NCI-H1436 treated with DMSO at 0.1 percent for 48 hours (cell line): ENCODE data around the gene SIGLEC7.
"Not testable (repeated sequence)": the region's sequence is repeated elsewhere in the genome, so short reads cannot be mapped to it uniquely, and the experiment has no call there.

Source experiments
- DNase-seq: peaks from one replicate; lab custom pipeline; 2025; lab: John Stamatoyannopoulos, UW

The SIGLEC7 gene

GRCh38 chr19:51139299-51140014 lies 2.6 kb upstream of the SIGLEC7 start:
- no peak for DNase-seq

GRCh38 chr19:51140441-51140840 lies 1.7 kb upstream of the SIGLEC7 start:
- DNase-seq, result no peak

DNA sequence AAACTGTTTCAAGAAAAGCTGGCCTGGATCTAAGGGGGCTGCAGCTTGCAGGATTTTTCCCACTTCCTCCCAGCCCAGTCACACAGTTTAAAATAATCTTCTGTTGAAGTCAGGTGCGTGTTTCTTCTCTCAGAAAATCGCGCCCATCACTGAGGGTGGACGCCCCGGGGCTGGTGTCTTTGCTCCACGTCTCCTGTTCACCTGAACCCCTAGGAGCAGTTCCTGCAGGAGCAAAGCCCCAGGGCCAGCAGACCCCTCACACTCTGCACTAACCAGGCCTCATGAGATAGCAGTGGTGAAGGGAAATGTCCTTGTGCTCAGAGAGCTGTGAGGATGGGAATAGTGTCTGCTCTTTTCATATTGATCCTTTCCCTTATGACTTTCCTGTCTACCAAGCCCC lies 920 bp upstream of the SIGLEC7 start:
- no peak for DNase-seq

GRCh38 chr19:51142809-51143475 lies 841 bp downstream of the SIGLEC7 start:
- not testable (repeated sequence) for DNase-seq

DNA sequence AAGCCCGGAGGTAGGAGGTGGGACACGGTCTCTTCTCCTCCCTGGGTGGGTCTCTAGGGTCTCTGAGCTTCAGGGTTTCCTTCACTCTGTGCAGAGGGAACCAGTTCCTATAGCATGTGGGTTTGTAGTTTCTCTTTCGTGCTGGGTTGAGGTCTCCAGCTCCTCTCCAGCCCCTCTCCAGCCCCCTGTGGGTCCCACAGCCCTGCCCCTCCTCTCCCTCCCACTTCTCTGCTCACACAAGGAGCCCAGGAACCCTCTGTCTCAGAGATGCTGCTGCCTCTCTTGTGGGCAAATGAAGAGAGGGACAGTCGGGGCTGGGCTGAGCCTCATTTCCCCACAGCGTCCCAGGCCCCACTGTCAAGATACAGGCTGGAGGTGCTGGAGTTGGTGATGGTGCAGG lies 1.4 kb downstream of the SIGLEC7 start:
- DNase-seq, result no peak

GRCh38 chr19:51144482-51145045 lies 2.5 kb downstream of the SIGLEC7 start:
- no peak for DNase-seq

GRCh38 chr19:51145916-51146493 lies 3.9 kb downstream of the SIGLEC7 start:
- no peak for DNase-seq

DNA sequence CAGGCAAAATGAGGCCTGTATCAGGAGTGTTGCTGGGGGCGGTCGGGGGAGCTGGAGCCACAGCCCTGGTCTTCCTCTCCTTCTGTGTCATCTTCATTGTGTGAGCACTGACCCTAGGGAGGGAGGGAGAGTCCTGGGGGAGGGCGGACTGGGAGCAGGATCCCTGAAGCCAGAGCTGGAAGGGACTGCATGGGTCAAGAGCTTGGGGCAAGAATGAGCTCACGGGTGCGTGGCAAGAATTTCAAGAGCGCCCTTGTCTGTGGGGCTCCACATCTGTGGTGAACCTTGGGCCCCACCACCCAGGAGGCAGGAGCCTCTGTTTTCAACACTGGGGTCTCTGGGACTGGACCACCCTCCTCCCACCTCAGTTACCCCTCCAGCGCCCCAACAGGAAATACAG lies 4.7 kb downstream of the SIGLEC7 start:
- DNase-seq, result no peak

DNA sequence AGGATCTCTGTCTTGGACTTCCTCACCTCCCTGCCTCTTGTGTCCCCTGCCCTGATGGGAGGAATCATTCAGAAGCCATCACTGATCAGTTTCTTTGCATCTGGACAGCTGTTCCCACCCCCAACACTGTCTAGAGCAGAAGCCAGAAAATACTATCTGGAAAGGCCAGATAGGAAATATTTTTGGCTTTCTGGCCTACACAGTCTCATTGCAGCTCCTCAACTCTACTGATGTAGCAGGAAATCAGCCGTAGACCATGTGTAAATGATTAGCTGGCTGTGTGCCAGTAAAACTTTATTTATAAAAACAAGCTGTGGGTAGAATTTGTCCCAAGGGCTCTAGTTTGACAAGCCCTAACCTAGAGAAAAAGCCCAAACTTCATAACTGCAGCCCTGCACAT lies 5.6 kb downstream of the SIGLEC7 start:
- no peak for DNase-seq

- no peak for DNase-seq
Measured at GRCh38 chr19:51148580-51148979, 6.5 kb downstream of the SIGLEC7 start.

DNA sequence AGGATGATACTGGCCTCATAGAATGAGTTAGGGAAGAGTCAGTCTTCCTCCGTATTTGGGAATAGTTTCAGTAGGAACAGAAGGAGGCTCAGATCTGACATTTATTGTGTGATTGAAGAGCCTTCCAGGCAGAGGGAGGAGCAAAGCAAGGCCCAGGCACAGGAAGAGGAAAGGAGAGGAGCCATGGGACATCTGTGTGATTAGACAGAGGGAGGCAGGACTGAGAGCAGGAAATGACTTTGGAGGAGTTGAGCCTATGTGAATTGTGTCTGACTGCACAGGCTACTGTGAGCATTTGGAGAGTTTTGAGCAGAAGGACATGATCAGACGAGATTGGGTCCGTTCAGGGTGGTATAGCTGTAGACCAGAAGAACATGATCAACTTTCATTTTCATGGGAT lies 8.5 kb downstream of the SIGLEC7 start:
- no peak for DNase-seq

GRCh38 chr19:51156710-51157109 lies 14.6 kb downstream of the SIGLEC7 start:
- DNase-seq, result no peak

DNA sequence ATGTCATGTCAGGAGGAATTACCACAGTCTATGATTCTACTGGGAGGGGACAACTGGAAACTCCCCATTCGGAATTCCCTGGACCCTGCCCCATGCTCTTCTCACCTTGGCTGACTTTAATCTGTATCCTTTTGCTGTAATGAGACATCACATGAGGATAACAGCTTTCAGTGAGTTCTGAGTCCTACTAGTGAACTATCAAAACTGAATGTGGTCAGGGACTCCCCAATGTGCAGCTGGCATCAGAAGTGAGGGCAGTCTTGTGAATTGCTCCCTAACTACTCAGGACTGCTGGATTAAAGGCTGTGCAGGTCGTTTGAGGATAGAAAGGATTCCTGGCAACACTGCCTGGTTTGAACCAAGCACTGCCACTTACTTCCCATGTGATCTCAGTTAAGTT lies 15.2 kb downstream of the SIGLEC7 start:
- no peak for DNase-seq

DNA sequence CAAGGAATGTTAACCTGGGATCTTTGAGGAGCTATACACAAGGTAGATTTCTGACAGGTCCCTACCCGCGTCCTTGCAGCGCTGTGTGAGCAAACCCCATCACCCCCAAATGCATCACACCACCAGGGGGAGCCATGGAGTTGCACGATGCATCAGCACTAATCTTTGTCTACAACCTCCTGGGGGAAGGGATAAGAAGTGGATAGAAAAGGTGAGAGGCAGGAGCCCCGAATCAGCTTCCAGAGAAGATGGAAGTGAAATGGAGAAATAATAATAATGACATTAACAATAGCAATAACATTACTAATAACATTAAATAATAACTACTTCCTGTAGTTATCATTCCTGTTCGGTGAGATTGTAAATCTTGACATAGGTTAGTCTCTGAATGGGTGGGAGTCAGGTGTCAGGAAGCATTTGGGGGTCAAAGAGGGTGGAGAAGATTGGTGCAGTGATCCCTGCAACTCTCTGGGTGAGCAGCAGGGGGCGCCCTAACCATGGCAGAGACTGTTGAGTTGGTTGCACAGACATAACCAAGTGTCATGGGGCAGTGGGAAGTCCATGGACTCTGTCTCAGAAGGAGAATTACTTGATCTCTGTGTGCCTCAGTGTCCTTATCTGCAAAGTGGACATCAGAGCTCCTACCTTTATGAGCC lies 16.5 kb downstream of the SIGLEC7 start:
- no peak for DNase-seq

DNA sequence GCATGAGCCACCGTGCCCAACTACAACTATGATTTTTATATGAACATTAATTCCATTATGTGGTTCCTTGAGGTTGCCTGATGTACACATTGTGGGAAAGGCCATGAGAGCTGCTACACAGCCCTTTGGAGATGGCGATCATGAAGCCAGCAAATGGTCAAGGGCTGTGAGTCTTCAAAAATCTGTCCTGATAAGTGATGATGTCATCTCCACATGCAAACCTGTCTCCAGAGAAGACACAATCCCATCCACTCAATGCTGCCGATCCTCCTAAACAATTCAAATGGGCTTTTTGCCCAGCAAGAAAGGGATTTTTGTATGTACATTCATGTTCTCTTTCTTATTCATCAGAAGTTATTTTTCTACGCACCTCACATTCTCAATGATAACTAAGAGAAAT lies 17.6 kb downstream of the SIGLEC7 start:
- DNase-seq, result no peak

- no peak for DNase-seq
Measured at GRCh38 chr19:51161266-51161665, 19.2 kb downstream of the SIGLEC7 start.

DNA sequence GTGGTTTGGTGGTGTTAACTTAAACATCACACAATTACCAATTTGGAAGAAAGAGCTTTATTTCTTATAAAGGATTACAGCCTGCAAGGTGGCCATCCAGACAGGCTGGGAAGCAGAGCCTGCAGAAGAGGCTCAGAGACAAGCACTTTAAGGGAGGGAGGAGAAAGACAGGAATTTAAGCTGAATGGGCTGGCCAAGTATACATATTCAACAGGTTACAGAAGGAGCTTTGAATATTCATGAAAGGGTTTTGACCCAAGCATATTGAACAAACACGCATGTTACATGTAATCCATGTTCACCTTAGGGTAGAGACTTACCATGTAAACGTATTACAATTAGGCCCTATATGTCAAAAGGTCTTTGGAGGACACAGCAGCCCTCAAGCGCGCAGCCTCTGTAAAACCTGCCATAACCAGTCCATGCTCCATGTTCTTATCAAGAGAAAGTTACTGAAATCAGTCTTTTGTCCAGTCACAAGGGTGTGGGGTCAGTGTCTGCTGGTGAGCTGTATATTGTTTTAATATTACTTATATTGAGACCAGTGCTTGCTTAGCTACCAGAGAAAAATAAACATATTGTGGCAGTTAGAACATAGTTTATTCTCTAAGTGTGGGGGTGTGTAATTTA lies 19.9 kb downstream of the SIGLEC7 start:
- DNase-seq, result no peak

GRCh38 chr19:51163257-51163656 lies 21.2 kb downstream of the SIGLEC7 start:
- no peak for DNase-seq

- DNase-seq, result no peak
Measured at GRCh38 chr19:51164215-51164614, 22.1 kb downstream of the SIGLEC7 start.

DNA sequence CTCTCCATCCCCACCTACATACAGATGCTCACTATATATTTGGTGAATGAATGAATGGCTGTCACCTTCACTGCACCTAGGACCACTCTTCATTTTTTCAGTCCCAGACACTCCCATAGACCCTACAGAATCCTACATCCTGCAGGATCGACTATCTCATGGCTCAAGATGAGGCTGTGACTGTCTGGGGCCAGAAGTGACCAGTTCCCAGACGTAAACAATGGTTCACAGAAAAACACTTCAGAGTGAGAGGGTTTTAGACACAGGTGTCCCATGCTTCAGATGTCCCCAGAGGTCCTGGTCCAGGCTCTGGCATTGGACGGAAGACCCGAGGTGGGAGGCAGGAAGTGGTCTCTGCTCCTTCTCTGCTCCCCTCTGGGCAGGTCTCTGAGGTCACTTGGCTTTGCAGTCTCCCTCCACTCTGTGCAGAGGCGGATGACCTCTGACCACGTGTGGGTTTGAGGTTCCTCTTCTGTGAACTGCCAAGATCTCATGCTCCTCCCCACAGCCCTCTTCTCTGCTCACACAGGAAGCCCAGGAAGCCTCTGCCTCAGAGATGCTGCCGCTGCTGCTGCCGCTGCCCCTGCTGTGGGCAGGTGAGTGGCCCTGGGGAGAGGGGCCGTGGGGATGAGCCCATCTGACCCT lies 24.9 kb downstream of the SIGLEC7 start:
- DNase-seq, result no peak

GRCh38 chr19:51168564-51169282 lies 26.6 kb downstream of the SIGLEC7 start:
- no peak for DNase-seq
